Prostate gland (tissue), 2 donors: ENCODE results near the gene NHSL2. TPM values are rescaled to one million over a fixed set of nuclear protein-coding genes. Genes with fewer than 3 reads are reported as not detected.

ENCODE experiments used
- DNase-seq: peaks from one replicate; pipeline ENCODE4 v3.0.0-alpha.2; 2019; ENCODE audit warnings: low spot score
- H3K27ac ChIP-seq, 2 donors: fragments of 200-600 bp; sonication (generic); 2 replicates each; pipeline ENCODE4 v1.5.1; 2017 to 2019
- H3K27me3 ChIP-seq: fragments of 200-600 bp; sonication (generic); replicated peaks from 2 replicates; pipeline ENCODE4 v1.5.1; 2019; ENCODE audit not compliant: insufficient read depth
- H3K36me3 ChIP-seq, 2 donors: fragments of 200-600 bp; sonication (generic); 1 replicate in 1 of 2; 2 replicates in 1 of 2; pipeline versions ENCODE4 v1.5.1 to v1.8.1; 2017 to 2019
- H3K4me1 ChIP-seq: fragments of 200-600 bp; sonication (generic); replicated peaks from 2 replicates; pipeline ENCODE4 v1.5.1; 2019
- H3K4me3 ChIP-seq, 2 donors: fragments of 200-600 bp; sonication (generic); 2 replicates each; pipeline ENCODE4 v1.5.1; 2017 to 2019
- H3K9me3 ChIP-seq: fragments of 200-600 bp; sonication (generic); 2 replicates; pipeline ENCODE4 v1.5.1; 2017
- CTCF ChIP-seq, 4 experiments: fragments of 200-600 bp in 2 of 4; fragments of 450-650 bp in 2 of 4; sonication (generic) in 2 of 4; IDR thresholded peaks; 1 replicate in 3 of 4; 2 replicates in 1 of 4; pipeline ENCODE4 v1.5.1; 2016 to 2019; ENCODE audit warnings: antibody characterized with exemption in 4 of 4, mild to moderate bottlenecking in 2 of 4, moderate library complexity in 2 of 4
- POLR2A ChIP-seq: fragments of 450-650 bp; IDR thresholded peaks from one replicate; pipeline ENCODE4 v1.6.1; 2016; ENCODE audit warnings: antibody characterized with exemption, mild to moderate bottlenecking
- POLR2AphosphoS5 ChIP-seq: sonication (generic); formaldehyde crosslinking; IDR thresholded peaks from one replicate; pipeline ENCODE4 v1.6.1; 2017; ENCODE audit warnings: antibody characterized with exemption
- WGBS: methylation state at CpG from one replicate; pipeline ENCODE4 v1.1.5; 2018; 5-methylcytosine and 5-hydroxymethylcytosine counted together
- intact Hi-C: fragments of 100-400 bp; cut with DNase I; formaldehyde crosslinking; loops from one replicate; pipeline ENCODE4 v1.14.2; 2022
- total RNA-seq, 2 donors: library from RNA; depleted of rRNA; stranded (reverse); fragments of >200 nt; gene quantifications; one replicate each; pipeline ENCODE4 v1.1.0, GENCODE V29; 2016

NHSL2 gene
- total RNA-seq, 2 donors from 2014 or later = 4.2 to 28.2 TPM

GRCh38 chrX:71989768-71990426, 79.3 kb downstream of the NHSL2 start:
- Histone ChIP-seq H3K4me3 (no peak overlapping the region), H3K27me3 (no peaks in the 10 kb centered on the region), H3K27ac (no peak overlapping the region), H3K36me3 (no peaks in the 10 kb centered on the region), H3K9me3 (no peaks in the 10 kb centered on the region), H3K4me1 (no peaks in the 10 kb centered on the region)
- WGBS = 49% methylated on average over 9 of the region's 9 CpGs
- TF ChIP-seq POLR2A (no peak), POLR2AphosphoS5 (no peak)
- no peak for DNase-seq
- intact Hi-C loops = no loop called here

GRCh38 chrX:71990518-71990917, 79.9 kb downstream of the NHSL2 start:
- intact Hi-C loops = no loop called here
- DNase-seq = no peak

GRCh38 chrX:71991164-71991563, 80.5 kb downstream of the NHSL2 start:
- Histone ChIP-seq H3K27me3 (no peaks in the 10 kb centered on the region), H3K4me3 (no peak overlapping the region), H3K4me1 (no peaks in the 10 kb centered on the region), H3K9me3 (no peaks in the 10 kb centered on the region), H3K27ac (no peak overlapping the region), H3K36me3 (no peaks in the 10 kb centered on the region)
- intact Hi-C loops = no loop called here
- DNase-seq = no peak
- no peak for TF ChIP-seq POLR2A
- 54% methylated on average over 4 of the region's 4 CpGs for WGBS

More at GRCh38 chrX:71990518-71990917, 79.9 kb downstream of the NHSL2 start:
- 87% methylated on average over 2 of the region's 2 CpGs for WGBS
- Histone ChIP-seq H3K9me3 (no peaks in the 10 kb centered on the region), H3K27me3 (no peaks in the 10 kb centered on the region), H3K27ac (no peak overlapping the region), H3K36me3 (no peaks in the 10 kb centered on the region), H3K4me3 (no peak overlapping the region), H3K4me1 (no peaks in the 10 kb centered on the region)
- TF ChIP-seq CTCF (IDR thresholded peaks at IDR 0.05) = no peak

GRCh38 chrX:71992711-71993110, 82.1 kb downstream of the NHSL2 start:
- no peak for TF ChIP-seq POLR2AphosphoS5
- no peak for TF ChIP-seq POLR2A
- TF ChIP-seq CTCF (IDR thresholded peaks at IDR 0.05) = no peak
- no peak overlapping the region for H3K4me3 ChIP-seq
- no peaks in the 10 kb centered on the region for H3K4me1 ChIP-seq
- intact Hi-C loops = no loop called here
- H3K36me3 ChIP-seq = no peaks in the 10 kb centered on the region
- H3K27ac ChIP-seq = no peak overlapping the region
- no peaks in the 10 kb centered on the region for H3K27me3 ChIP-seq
- H3K9me3 ChIP-seq = no peaks in the 10 kb centered on the region
- no peak for DNase-seq
- 52% methylated on average over 7 of the region's 8 CpGs for WGBS

- Histone ChIP-seq H3K9me3 (no peaks in the 10 kb centered on the region), H3K4me3 (no peak overlapping the region), H3K27me3 (no peaks in the 10 kb centered on the region), H3K4me1 (no peaks in the 10 kb centered on the region), H3K27ac (no peak overlapping the region), H3K36me3 (no peaks in the 10 kb centered on the region)
- WGBS = 95% methylated on average over 2 of the region's 2 CpGs
- no peak for DNase-seq
- TF ChIP-seq POLR2AphosphoS5 = no peak
- TF ChIP-seq POLR2A = no peak
- no peak for TF ChIP-seq CTCF (IDR thresholded peaks at IDR 0.05)
- intact Hi-C loops = no loop called here
Observed at GRCh38 chrX:71993371-71993770, 82.7 kb downstream of the NHSL2 start.

- H3K27ac ChIP-seq = no peak overlapping the region
- H3K27me3 ChIP-seq = no peaks in the 10 kb centered on the region
- intact Hi-C loops = no loop called here
- no peak for DNase-seq
- TF ChIP-seq POLR2AphosphoS5 (no peak), CTCF (IDR thresholded peaks at IDR 0.05) (no peak), POLR2A (no peak)
- no peaks in the 10 kb centered on the region for H3K36me3 ChIP-seq
- H3K4me3 ChIP-seq = no peak overlapping the region
- H3K9me3 ChIP-seq = no peaks in the 10 kb centered on the region
- H3K4me1 ChIP-seq = no peaks in the 10 kb centered on the region
- 86% methylated on average over 2 of the region's 2 CpGs for WGBS
Observed at GRCh38 chrX:71994601-71995000, 84.0 kb downstream of the NHSL2 start.
